ENCODE results near the gene UNC13C. TPM values are rescaled to one million over a fixed set of nuclear protein-coding genes. Genes with fewer than 3 reads are reported as not detected.

UNC13C gene
- total RNA-seq, 4 donors from 2014 or later, result under 0.01 to 0.30 (median 0.21) TPM; not detected in 1

DNA sequence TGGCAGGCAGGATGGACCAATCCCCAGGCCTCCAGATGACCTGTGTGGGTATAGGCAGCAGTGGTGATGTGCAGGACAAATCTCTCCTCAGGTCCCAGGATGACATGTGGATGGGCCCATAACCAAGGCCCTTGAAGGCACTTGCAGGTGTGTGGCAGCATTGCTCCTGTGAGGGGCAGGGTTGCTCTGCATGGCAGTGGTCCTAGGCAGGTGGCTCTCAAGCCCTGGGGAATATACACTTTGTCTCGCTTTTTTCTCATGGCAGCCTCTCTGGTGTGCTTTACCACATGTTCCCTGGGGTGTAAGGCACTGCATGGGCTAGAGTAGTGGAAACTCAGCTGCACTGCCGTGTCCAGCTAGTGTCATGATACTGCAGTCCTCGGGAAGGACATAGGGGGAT, 503.6 kb downstream of the UNC13C start:
- H3K27ac ChIP-seq, result no peak overlapping the region
- no peaks in the 10 kb centered on the region for H3K27me3 ChIP-seq
- peaks cover 0 to 13% (median 2%) of the 10 kb centered on the region in 4 donors for H3K9me3 ChIP-seq
- no peaks in the 10 kb centered on the region for H3K4me1 ChIP-seq
- no peak for TF ChIP-seq POLR2A (IDR thresholded peaks at IDR 0.05)
- no peak for TF ChIP-seq EP300 (IDR thresholded peaks at IDR 0.05)
- no peak overlapping the region for H3K4me3 ChIP-seq
- DNase-seq (ENCODE audit: low spot score in 2 of 2), result no peak
- 50 to 52% methylated on average over 3 of the region's 3 CpGs for WGBS, 2 donors
- no peaks in the 10 kb centered on the region for H3K36me3 ChIP-seq

DNA sequence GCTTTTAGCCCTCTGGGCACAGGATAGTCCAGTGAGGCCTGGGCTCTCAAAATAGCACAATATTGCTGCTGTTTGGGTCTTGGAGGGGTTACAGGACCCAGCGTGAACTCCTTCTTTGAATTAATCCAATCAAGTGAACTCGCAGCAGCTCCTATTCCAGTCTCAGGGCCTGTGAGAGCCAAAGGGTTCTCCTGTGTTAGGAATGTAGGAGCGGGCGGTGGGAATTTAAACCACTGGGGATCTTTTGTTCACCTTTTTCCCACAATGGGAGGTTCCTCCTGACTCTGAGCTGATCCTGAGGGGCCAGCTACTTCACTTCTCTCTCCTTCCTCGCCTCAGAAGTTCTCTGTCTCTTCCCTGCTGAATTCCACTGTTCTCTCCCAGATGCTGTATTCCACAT, 504.0 kb downstream of the UNC13C start:
- WGBS, 2 donors, result 61% methylated on average over 5 of the region's 5 CpGs
- Histone ChIP-seq H3K27ac (no peak overlapping the region), H3K4me1 (no peaks in the 10 kb centered on the region), H3K4me3 (no peak overlapping the region), H3K9me3 (peaks cover 0 to 13% (median 2%) of the 10 kb centered on the region in 4 donors), H3K36me3 (no peaks in the 10 kb centered on the region), H3K27me3 (no peaks in the 10 kb centered on the region)
- TF ChIP-seq, protein P1, sequence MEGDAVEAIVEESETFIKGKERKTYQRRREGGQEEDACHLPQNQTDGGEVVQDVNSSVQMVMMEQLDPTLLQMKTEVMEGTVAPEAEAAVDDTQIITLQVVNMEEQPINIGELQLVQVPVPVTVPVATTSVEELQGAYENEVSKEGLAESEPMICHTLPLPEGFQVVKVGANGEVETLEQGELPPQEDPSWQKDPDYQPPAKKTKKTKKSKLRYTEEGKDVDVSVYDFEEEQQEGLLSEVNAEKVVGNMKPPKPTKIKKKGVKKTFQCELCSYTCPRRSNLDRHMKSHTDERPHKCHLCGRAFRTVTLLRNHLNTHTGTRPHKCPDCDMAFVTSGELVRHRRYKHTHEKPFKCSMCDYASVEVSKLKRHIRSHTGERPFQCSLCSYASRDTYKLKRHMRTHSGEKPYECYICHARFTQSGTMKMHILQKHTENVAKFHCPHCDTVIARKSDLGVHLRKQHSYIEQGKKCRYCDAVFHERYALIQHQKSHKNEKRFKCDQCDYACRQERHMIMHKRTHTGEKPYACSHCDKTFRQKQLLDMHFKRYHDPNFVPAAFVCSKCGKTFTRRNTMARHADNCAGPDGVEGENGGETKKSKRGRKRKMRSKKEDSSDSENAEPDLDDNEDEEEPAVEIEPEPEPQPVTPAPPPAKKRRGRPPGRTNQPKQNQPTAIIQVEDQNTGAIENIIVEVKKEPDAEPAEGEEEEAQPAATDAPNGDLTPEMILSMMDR (IDR thresholded peaks at IDR 0.05), result no peak
- TF ChIP-seq POLR2A (IDR thresholded peaks at IDR 0.05) (no peak), EP300 (IDR thresholded peaks at IDR 0.05) (no peak)
- DNase-seq (ENCODE audit: low spot score in 2 of 2), result no peak

DNA sequence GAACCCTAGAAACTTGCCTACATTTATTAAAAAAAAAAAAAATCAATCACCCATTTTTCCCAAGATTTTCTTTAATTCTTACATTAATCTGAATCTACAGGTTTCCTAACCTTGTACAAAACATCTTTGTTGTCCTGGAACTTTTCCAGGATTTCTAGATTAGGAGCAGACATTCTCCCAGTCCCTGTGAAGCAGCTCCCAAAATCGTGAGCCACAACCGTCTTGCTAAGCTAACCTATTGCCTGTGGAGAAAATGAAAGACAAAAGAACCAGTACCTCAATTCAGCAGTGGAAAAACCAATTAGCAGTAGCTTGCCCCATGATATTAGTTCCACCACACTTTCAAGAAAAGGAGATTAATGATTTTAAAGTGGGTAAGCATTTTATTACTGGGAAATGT, 522.1 kb downstream of the UNC13C start:
- H3K27ac ChIP-seq, result no peak overlapping the region
- H3K4me3 ChIP-seq, result no peak overlapping the region
- H3K9me3 ChIP-seq, result no peaks in the 10 kb centered on the region
- no peaks in the 10 kb centered on the region for H3K36me3 ChIP-seq
- WGBS, 2 donors, result 30 to 69% methylated on average over 2 of the region's 2 CpGs
- TF ChIP-seq, protein P1 (IDR thresholded peaks at IDR 0.05), result no peak
- TF ChIP-seq EP300 (IDR thresholded peaks at IDR 0.05), result no peak
- no peak for TF ChIP-seq POLR2A (IDR thresholded peaks at IDR 0.05)
- H3K4me1 ChIP-seq, result no peaks in the 10 kb centered on the region
- no peak for DNase-seq (ENCODE audit: low spot score in 2 of 2)
- no peaks in the 10 kb centered on the region for H3K27me3 ChIP-seq

DNA sequence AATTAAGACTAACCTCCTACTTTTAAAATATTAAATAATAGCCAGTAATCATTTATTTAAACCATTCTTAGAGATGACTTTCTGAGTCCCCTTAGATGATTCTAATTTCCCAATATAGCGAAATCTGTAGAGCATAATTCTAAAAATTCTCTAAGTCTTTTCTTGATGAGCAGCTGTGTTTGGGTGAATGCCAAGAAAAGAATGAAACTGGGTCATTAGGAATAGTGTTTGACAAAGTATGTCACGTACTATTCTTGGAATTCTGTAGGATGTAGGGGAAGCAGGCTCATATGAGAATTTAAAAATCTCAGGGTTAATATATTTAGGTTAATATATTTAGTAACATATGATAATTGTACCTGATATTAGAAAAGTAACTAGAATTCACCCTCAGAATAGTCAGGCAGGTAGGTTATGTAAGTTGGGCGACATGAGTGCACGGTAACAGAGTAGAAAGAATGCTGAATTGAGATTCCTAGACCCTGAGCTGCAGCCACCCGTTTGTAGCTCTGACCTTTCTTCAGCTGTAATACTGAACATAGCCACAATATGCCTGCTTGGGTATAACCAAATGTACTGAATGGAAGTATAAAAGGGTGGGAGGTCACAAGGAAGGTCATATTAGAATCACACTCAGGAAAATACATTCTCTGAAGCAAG, 524.3 kb downstream of the UNC13C start:
- TF ChIP-seq POLR2A (IDR thresholded peaks at IDR 0.05) (no peak), EP300 (IDR thresholded peaks at IDR 0.05) (no peak)
- TF ChIP-seq, protein P1 (IDR thresholded peaks at IDR 0.05), result no peak
- 22 to 45% methylated on average over 5 of the region's 5 CpGs for WGBS, 2 donors
- no peak for DNase-seq (ENCODE audit: low spot score in 2 of 2)
- no peak overlapping the region for H3K27ac ChIP-seq
- no peaks in the 10 kb centered on the region for H3K27me3 ChIP-seq
- H3K9me3 ChIP-seq, result no peaks in the 10 kb centered on the region
- H3K4me3 ChIP-seq, result no peak overlapping the region
- no peaks in the 10 kb centered on the region for H3K4me1 ChIP-seq
- H3K36me3 ChIP-seq, result no peaks in the 10 kb centered on the region

DNA sequence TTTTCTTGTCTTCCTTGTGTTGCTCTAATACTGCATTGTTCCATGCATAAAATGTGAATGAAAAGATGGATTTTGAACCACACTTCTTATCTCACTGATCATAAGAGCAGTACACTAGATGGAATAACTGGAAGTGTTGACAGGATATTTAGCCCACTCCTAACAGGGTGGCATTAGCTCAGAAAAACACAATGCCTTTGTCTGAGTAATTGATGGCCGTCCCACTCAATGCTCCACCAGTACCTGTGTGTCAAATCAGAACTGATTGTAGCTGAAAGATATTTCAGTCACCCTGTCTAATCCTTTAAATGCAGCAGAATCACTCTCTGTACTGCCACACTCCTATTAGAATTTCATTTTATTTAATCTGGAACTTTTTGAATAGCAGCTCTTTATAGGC, 526.5 kb downstream of the UNC13C start:
- no peak for DNase-seq (ENCODE audit: low spot score in 2 of 2)
- no peaks in the 10 kb centered on the region for H3K27me3 ChIP-seq
- TF ChIP-seq POLR2A (IDR thresholded peaks at IDR 0.05) (no peak), EP300 (IDR thresholded peaks at IDR 0.05) (no peak)
- TF ChIP-seq, protein P1 (IDR thresholded peaks at IDR 0.05), result no peak
- 82 to 88% methylated on average over 1 of the region's 1 CpG for WGBS, 2 donors
- no peak overlapping the region for H3K27ac ChIP-seq
- H3K4me3 ChIP-seq, result no peak overlapping the region
- no peaks in the 10 kb centered on the region for H3K36me3 ChIP-seq
- no peaks in the 10 kb centered on the region for H3K4me1 ChIP-seq
- no peaks in the 10 kb centered on the region for H3K9me3 ChIP-seq

Measured in tibial nerve (tissue), 4 donors.